NCI-H146 treated with DMSO at 0.1 percent for 48 hours (cell line): ENCODE results near the gene MS4A12.
"Not testable (repeated sequence)": the region's sequence is repeated elsewhere in the genome, so short reads cannot be mapped to it uniquely, and the experiment has no call there.

Experiments
- DNase-seq: peaks from one replicate; lab custom pipeline; 2025; ENCODE audit not compliant: unreplicated experiment; lab: John Stamatoyannopoulos, UW

MS4A12 gene, protein sequence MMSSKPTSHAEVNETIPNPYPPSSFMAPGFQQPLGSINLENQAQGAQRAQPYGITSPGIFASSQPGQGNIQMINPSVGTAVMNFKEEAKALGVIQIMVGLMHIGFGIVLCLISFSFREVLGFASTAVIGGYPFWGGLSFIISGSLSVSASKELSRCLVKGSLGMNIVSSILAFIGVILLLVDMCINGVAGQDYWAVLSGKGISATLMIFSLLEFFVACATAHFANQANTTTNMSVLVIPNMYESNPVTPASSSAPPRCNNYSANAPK

DNA sequence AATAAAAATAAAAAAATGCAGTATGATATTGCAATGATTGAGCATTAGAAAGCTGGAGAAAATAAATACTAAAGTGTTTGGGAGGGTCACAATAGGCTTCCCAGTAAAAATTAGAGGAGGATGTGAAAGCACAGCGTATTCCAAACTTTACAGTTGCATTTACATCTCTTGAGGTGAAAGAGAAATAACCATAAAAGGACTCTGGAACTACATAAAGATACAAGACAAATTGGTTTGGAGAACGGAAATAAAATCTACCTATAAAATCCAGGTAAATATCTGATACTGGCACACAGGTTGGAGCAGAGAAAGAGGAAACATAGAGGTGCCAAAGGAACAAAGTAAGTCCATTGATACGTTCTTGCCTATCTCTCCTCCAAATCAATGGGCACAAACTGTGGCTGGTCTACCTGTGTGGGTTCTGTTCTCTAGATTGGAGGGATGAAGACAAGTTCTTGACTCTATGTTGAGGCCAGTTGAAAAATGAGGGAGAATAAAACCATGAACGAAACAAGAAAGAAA lies at the start of gene MS4A12:
Gene MS4A12, plus strand, starts transcription at position 291 of the 522 bp plus-strand sequence. CDS start 4,541 bp downstream, outside the sequence.
- no peak for DNase-seq

DNA sequence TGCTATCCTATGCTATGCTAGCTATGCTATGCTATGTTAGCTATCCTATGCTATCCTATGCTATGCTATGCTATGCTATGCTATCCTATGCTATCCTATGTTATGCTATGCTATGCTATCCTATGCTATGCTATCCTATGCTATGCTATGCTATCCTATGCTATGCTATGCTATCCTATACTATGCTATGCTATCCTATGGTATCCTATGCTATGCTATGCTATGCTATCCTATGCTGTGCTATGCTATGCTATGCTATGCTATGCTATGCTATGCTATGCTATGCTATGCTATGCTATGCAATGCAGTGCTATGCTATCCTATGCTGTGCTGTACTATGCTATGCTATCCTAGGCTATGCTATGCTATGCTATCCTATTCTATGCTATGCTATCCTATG lies 45.5 kb upstream of the MS4A12 start:
- no peak for DNase-seq

DNA sequence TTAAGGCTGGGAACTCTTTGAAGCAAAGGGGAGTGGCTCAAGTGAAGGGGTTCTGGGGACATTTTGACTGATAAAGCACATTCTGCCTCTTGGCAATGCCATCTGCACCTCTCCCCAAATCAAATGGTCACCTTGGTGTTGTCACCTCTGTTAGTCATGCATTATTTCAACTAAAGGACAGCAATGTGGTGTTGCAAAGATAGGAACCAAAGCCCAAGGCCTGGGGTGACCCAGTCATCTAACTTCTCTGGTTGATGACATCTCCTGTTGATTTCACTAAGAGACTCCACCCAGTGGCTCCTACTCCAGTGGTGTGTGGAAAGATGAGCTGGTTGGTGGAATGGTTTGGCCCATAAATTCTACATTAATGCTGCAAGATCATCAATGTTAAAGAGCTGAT lies 44.7 kb upstream of the MS4A12 start:
- DNase-seq, result no peak

GRCh38 chr11:60451185-60451584 lies 41.4 kb upstream of the MS4A12 start:
- not testable (repeated sequence) for DNase-seq

GRCh38 chr11:60454212-60454611 lies 38.4 kb upstream of the MS4A12 start:
- no peak for DNase-seq

DNA sequence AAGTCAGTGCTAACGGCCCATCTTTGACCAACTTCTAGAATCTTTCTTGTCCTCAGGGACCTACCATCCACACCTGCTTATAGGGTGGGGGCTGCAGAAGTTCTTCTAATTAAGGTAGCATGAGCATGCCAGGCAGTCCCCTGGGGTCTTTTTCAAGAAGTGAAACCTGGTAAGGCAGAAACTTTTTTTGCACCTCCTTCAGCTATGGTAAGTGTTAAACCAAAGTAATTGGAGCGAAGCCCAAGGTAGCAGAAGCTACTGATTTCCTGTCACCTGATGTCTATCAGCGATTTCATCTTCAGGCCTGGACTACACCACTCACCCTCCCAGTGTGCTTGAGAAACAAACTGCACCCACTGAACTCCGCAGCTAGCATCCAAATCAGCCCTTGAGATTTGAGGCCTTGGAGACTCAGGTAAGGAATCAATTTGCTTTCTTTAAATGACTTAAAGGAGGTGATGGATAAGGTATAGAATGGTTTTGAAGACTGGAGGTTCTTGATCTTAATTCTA lies 37.0 kb upstream of the MS4A12 start, which contains the start of gene MS4A1:
Gene MS4A1, plus strand, starts transcription at position 317 of the 512 bp plus-strand sequence. CDS start 6,528 bp downstream, outside the sequence.
- no peak for DNase-seq

GRCh38 chr11:60457576-60457975 lies 35.0 kb upstream of the MS4A12 start:
- DNase-seq, result no peak

DNA sequence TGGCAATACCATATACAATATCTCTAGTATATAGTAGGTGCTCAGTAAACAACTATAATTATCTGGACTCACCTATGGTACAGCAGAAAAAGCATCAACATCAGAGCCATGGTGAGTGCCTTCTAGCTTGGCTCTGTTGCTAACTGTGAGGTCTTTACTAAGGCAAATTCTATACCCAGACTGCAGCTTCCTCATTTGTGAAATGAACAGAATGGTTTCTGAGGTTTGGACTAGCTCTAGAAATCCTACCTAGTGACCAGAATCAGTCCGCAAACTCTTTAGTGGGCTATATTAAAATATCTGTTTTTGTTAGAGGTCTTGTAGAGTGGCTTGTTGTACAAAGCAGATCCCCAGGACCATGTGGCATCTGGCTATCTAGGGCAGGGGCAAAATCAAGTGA lies 33.2 kb upstream of the MS4A12 start:
- no peak for DNase-seq

- DNase-seq, result no peak
These were observed 23.7 kb upstream of the MS4A12 start for GRCh38 chr11:60468829-60469228.

GRCh38 chr11:60469723-60470122 lies 22.9 kb upstream of the MS4A12 start:
- no peak for DNase-seq

DNA sequence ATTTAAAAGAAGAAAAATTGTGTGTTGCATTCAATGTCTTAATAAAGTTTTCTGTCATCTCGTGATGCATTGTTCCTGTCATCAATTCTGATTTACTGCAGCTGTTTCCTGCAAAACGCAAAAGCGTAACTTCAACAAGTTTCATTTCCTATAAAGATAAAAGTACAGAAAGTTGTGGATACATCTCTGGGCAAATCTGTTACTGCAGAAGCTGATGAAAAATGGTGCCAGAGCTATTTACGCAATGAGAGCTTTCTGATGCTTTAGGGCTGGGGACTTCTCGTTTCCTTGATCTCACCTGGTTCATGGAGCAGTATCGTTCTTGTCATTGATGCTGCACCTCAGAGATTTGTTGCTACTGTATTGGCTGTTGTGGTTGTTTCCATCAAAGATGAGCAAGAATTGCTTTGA lies 15.5 kb upstream of the MS4A12 start:
- DNase-seq, result no peak

DNA sequence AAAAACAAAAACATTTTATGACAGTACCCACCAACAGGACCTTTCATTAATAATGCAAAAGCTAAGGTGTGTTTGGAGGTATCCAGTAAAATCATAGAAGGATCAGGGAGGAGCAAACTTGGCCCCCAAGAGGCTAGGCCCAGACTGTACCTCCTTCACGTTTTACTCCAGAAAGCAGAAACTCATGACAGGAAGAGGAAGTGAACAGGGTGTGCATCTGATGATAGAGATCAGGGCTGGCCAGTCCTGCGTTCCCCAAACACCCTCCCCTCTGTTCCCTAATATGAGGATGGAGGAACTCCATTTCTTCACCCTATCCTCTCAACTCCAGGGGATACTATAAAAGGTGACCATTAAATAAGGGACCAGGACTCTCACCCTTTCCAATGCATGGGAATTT lies 10.2 kb upstream of the MS4A12 start:
- no peak for DNase-seq

DNA sequence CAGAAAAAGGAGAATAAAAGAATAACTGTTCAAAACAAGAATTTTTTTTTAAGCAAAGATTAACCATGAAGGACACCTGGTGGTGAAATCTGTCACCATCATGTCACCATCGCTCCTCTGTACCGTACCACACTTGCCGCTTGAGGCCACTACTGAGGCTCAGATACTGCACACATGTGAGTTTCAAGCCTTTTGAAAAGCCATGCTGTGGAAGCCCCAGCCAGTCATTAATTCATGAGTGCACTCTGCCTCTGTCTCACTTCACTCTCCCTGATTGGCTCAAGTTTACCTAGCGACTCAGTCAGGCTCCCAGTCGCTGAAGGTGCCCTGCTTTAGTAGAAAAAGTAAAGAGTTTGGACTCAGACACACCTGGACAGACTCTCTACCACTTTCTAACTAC lies 6.6 kb upstream of the MS4A12 start:
- no peak for DNase-seq

DNA sequence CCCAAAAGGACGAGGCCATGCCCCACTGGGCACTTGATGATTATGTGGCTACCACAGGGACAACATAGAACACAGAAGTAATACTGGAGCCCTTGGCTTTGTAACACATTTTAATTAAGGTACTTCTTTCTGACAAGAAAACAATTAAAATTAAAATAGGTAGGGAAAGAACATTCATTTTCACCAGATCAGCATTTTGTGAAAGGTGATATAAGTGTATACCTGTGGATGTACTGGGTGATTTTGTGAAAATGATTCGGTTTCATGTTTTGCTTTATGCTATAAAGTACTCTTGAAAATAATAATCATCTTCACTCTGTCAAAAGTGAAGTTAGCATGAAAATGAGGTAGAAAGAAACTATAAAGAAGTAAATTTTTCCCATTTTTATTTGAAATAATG lies 876 bp downstream of the MS4A12 start:
- no peak for DNase-seq

DNA sequence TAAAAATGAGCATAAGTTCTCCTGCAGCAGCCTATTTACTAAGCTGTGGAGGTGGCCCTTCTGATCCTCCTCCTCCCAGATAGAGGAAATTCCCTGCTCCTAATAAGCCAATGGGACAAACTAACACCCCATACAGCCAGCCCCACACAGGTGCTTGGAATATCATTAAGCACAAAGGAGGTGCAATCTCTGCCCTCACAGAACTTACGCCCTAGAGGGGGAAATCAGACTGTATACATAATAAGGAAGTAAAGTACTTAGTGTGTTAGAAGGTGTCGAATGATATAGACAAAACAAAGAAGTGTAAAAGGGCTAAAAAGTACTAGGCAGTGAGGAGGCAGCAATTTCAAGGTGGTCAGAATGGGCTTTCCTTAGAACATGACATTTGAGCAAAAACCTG lies 5.8 kb downstream of the MS4A12 start:
- DNase-seq, result no peak

GRCh38 chr11:60498853-60499252 lies 6.3 kb downstream of the MS4A12 start:
- DNase-seq, result no peak

DNA sequence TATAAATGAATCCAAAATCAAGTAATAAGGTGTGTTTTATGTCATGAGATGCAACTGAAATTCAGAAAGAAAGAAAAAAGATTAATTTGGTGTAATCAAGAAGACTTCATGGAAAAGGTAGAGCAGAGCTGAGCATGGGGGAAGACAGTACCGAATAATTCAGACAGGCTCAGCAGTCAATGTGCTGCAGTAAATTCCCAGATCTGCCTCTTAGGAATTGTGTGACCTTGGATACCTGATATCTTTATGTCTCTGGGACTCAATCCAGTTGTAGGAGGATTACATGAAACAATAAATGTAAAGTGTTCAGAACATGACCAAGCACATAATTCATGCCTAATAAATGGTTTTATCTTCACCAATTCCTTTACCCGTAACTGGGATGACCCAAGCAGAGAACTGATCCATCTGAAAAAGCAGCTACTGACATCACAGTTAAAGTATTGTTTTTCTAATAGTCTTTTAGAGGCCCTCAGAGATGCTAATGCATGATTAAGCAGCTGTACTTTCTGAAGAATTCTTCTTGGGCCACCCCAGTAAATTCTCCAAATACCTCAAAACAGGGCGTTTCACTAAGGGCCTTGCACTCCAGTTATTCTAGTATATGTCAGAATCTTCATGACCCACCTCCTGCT lies 7.8 kb downstream of the MS4A12 start:
- DNase-seq, result no peak

DNA sequence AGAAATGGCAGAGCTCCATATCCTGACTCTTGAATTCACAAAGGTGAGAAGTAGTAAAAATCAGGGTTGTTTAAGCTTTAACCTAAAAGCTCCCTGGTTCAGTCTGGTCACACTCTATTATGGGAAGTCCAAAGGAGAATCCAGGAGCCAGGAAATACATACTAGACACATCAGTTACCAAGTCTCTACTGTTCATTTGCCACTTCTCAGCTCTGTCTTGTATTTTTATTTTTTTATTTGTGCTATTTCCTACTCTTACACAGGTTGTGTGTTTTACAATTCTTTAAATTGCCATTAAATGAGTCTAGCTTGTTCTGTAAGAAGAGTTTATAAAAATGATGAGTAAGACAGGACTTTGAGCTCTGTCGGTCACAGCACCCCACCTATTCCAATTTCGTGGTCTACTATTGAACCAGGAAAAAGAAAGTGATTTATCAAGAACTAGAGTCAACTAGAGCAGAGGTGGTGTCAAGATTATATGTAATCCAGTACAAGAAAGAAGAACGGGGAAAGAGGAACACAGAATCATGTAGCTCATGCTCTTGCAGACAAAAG lies 9.7 kb downstream of the MS4A12 start:
- no peak for DNase-seq

DNA sequence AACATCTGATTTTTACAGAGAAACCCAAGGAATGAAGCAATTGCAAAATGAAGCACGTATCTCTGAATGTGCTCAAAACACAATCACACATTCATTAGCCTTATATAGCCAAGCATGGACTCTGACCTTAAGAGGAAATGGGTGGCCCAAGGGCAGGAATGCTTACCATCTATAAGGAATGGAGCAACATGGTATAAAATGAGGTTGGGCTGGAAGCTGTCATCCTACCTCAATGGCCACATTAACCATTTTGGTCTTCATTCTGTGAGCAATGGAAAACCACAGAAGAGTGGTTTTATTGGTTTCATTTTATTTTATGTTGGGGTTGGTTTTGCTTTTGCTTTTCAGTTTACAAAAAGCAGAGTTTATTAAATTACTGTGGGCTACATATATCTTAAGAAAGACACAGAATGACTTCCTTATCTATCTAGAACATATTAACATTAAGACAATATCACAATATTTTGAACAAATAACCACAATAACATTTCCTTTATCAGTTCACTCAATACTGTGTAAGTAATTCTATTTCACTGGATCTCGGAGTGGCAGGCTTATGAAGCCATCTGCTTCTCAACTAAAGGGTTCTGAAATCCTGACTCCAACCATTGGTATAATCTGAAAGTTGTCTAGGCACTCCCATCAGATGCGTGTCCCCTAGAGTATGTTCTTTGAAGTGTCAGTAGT lies 11.8 kb downstream of the MS4A12 start:
- no peak for DNase-seq

- DNase-seq, result not testable (repeated sequence)
These were observed 17.0 kb downstream of the MS4A12 start for GRCh38 chr11:60509609-60510008.

DNA sequence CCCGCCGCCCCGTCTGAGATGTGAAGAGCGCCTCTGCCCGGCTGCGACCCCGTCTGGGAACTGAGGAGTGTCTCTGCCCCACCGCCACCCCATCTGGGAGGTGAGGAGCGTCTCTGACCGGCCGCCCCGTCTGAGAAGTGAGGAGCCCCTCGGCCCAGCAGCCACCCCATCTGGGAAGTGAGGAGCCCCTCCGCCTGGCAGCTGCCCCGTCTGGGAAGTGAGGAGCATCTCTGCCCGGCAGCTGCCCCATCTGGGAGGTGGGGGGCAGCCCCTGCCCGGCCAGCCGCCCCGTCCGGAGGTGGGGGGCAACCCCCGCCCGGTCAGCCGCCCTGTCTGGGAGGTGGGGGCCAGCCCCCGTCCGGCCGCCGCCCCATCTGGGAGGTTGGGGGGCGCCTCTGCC lies 17.6 kb downstream of the MS4A12 start:
- DNase-seq, result not testable (repeated sequence)
